Stomach (tissue), 4 donors: ENCODE measurements around the gene SP140.

ENCODE experiments used
- CTCF ChIP-seq, 7 experiments: fragments of 450-650 bp in 4 of 7; fragments of 200-600 bp in 3 of 7; sonication (generic) in 3 of 7; IDR thresholded peaks; one replicate each; pipeline ENCODE4 v1.5.1; 2016 to 2019; ENCODE audit warnings: antibody characterized with exemption in 7 of 7, control low read depth in 2 of 7, mild to moderate bottlenecking in 1 of 7
- POLR2A ChIP-seq, 4 donors: fragments of 450-650 bp; IDR thresholded peaks; one replicate each; pipeline ENCODE4 v1.6.1; 2016; ENCODE audit warnings: antibody characterized with exemption in 4 of 4, control low read depth in 2 of 4, mild to moderate bottlenecking in 1 of 4, moderate library complexity in 1 of 4

- no peak for TF ChIP-seq CTCF (IDR thresholded peaks at IDR 0.05)
- no peak for TF ChIP-seq POLR2A (IDR thresholded peaks at IDR 0.05)
Observed at GRCh38 chr2:230306474-230306873, 80.9 kb downstream of the SP140 start.
